NCI-H1048 (cell line): ENCODE data around the gene PARP12.

Experiments
- DNase-seq: peaks from one replicate; lab custom pipeline; 2025; lab: John Stamatoyannopoulos, UW

The PARP12 gene

DNA sequence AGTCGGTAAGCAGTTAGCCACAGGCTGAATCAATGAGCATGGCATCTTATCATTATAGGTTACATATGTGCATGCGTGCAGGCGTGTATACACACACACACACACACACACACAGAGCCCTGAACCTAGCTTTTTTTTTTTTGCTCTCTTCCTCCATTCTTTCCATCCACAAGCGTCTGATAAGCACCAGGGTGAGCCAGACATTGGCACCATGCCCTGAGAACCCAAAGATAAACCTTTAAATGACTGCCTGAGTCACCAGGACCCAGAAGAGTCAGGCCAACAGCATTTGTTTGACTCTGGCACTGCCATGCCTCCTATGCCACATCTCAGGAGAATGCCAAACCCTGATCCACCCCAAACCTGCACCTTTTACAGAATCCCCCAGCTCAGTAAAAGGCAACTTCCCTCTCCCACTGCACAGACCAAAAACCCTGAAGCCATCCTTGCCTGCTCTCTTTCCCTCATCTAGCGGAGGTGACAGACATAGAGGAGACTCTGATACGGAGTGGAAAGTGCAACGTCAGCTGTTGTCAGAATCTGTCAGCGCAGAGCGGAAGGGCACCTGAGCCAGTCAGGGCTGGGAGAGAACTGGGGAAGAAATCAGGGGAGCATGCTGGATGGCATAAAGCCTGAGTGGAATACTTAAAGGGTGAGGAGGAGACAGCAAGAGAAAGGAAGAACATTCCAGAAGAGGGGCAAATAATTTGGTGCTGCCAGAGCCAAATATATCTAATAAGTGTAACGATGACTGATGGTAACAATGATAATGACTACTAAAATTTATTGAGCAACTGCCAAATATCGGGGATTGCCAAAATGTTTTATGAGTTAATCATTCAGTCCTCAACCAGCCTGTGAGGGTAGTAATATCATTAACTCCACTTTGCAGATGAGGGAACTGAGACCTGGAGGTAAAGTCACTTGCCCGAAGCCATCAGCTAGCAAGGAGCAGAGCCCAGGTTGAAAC lies 3.2 kb downstream of the PARP12 start:
- DNase-seq = no peak

DNA sequence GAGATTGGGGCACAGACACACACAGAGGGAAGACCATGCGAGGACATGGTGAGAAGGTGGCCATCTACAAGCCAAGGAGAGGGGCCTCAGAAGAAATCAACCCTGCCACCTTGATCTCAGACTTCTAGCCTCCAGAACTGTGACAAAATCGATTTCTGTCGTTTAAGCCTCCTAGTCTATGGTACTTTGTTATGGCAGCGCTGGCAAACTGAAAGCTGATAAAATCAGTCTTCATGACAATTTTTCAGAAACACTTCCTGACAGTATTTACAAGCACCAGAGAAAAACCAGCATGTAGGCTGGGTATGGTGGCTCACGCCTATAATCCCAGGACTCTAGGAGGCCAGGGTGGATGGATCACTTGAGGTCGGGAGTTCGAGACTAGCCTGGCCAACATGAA lies 4.2 kb downstream of the PARP12 start:
- DNase-seq = no peak

GRCh38 chr7:140057143-140057535 lies 5.6 kb downstream of the PARP12 start:
- no peak for DNase-seq

- no peak for DNase-seq
These were observed 6.2 kb downstream of the PARP12 start for GRCh38 chr7:140056431-140057142.

DNA sequence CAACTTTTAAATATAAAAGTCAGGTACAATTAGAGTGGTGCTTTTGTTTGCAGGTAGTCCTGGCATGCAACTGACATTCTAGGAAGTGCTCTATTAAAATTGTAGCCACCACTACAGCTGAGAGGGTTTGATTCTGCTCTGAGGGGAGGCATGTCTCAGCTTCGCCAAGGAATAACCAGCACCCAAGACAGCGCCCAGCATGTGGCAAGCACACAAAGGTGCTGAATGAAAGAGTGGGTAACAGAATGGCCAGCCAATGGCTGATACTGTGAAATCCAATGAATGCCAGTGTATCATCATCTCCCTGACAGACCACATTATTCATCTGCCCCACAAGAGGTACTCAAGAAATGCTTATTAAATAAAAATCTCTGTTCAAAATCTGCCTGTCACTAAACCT lies 6.9 kb downstream of the PARP12 start:
- DNase-seq = no peak

GRCh38 chr7:140054751-140055150 lies 8.0 kb downstream of the PARP12 start:
- DNase-seq = no peak

DNA sequence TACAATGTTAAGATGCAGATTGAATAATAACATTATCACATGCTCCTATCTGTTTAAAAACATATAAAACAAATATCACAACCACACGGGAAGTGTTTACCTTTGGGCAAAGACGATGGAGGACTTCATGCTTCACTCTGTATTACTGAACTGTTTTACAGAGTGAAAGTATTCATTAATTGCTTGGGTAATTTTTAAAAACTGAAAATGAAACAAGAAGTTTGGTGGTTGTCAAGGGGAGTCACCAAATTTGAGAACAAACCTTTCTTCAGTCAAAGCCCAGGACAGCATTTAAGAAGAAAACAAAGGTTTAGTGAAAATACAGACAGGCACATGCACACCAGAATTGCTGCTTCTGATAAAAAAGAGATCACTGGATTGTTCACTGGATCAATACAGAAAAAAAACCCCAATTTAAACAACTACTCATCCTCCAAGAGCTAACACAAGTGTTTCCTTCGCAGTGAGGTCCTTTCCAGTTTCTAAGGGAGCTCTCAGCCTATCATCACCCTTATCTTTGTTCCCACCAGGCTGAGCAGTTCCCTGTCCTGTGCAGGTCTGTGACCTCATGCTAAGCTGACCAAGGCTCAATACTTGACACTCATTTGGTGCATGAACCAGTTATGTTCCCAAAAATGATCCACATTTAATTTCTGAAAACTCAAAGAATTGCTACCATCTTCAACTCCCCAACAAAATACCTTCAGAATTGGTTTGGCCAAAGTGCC lies 8.8 kb downstream of the PARP12 start:
- DNase-seq = no peak

DNA sequence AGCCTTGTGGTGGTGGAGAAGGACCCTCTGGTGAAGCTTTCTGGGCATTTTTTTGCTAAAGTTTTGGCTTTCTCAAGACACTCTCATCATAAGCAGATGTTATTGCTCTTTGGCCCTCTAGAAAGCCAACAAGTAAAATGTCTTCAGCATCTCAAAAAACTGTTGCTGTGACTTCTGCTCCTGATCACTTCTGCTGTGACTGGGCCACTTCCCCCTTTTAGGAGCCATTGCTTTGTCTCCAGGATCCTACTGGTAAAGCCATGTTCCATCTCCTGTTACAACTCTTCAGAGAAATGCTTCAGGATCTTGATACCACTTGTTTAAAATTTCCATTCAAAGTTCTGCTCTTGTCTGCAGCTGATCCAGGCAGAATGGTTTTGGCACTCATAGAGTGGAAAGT lies 10.9 kb downstream of the PARP12 start:
- DNase-seq = no peak

DNA sequence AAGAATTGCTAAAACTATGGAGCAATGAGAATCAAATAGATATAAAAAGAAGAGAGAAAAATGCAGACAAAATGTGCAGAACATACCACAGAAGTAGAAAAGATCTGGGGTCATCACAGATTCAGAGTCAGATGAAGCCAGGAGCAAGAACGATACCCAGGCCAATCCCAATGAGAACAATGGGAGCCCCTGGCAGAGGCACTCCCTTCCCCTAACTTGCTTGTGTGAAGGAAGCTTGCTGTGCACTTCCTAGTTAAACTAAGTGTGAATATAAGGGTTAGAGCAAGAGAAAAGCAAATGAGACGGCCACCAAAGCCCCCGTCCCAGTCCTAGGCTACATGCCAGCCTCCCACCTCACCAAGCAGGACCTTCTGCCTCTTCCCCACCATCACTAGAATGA lies 12.7 kb downstream of the PARP12 start:
- no peak for DNase-seq

DNA sequence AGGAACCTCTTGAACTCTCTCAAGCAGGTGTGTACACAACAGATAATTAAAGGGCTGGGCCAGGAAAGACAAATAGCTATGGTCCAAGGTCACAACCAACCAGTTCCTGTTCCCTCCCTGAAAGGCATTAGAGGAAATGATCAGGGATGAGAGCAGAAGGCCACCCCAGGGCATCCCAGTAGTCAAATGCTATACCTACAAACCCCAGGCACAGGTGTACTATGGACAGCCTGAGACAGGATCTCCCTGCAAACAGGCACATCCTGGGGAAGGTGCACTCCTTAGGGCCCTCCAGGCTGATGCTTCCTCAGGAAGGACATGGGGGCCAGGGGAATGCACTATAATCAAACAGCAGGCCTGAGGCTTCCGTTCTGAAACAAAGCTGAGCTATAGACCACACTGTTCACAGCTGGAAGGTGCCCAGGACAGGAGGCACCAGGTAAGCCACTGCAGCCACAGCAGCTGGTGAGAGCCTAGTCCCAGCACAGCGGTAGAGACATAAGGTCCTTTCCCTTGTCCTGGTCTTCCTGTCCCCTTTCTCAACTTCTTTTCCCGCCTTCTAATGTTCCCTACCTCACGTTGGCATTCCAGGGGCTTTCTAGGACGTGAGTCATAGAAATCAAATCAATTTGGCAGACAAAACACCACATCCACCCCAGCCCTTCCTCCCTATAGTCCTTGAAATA lies 13.3 kb downstream of the PARP12 start:
- no peak for DNase-seq

DNA sequence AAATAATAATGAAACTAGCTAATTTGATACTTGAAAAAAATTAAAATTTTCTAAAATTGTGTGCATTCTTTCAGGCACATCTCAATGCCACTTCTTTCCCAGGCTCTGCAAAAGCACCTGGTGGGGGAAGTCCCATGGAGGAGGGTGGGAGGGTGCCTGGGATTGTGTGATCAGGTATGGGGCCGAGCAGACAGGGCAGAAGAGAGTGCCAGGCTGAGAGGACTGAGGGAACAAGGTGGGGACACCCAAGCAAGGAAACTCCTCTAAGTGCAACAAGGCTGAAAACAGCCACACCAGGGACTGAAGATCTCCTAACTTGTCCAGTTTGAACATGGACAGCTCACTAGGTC lies 13.8 kb downstream of the PARP12 start:
- DNase-seq = no peak

DNA sequence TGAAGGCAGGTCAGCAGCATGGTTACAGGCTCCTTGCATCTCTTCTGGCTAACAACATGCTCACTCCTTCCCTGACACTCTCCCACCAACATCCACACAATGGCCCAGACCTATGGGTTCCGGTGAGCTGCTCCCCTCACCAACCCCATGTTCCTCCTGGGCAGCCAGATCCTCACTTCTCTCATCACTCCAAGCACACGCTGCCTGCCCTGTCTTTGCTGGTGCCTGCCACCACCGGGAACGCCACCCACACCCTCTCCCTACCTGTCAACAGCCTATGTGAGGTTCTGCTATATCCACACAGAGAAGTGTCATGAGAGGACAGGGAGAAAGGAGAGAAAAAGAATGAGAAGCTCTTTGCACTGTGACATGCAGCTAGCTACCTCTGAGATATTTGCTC lies 14.6 kb downstream of the PARP12 start:
- DNase-seq = no peak

GRCh38 chr7:140047197-140047596 lies 15.6 kb downstream of the PARP12 start:
- DNase-seq = no peak

- no peak for DNase-seq
These were observed 17.1 kb downstream of the PARP12 start for GRCh38 chr7:140045697-140046096.

- no peak for DNase-seq
These were observed 18.5 kb downstream of the PARP12 start for GRCh38 chr7:140044251-140044650.

DNA sequence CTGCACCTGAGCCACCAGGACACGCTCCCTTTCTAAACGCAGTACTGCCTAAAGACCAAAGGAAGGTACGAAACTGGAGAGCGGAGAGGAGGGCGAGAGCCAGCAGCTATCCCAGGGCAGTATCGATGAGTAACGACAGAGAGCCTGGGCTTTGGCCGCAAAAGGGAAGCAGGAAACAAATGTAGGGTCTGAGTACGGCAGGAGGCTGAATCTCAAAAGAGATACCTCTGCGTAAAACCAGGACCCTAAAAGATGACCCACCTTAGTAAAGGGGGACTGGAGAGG lies 20.4 kb downstream of the PARP12 start:
- no peak for DNase-seq

DNA sequence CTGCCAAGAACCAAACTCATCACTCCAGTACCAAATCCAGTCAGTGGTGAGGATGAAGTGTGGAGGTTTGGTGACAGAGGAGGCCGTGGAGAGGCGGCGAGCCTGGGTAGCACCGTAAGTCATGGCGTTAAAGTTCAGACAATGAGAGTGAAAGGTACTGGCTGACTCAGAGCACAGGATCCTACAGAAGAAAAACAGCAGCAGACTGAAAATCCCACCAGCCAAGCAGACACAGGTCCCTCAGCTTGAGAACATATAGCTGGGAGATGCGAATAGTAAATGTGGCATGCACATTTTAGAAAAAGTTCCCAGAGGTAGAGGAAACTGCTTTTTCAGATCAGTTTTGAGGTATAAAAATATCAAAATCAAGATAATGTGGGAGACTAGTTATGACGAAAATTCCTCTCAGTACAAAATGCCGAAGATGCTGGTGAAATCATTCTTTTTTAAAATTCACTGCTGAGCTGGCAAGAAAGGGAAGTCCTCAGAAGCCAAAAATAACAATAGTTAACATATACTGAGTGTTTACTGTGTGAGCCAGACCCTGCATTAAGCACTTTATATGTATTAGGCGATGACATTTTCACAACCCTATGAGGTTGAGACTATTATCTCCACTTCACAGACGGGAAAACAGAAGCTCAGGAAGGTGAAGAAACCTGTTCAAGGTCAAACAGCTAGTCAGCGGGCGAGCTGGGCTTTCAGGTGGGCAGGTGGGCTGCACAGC lies 20.9 kb downstream of the PARP12 start:
- DNase-seq = no peak

DNA sequence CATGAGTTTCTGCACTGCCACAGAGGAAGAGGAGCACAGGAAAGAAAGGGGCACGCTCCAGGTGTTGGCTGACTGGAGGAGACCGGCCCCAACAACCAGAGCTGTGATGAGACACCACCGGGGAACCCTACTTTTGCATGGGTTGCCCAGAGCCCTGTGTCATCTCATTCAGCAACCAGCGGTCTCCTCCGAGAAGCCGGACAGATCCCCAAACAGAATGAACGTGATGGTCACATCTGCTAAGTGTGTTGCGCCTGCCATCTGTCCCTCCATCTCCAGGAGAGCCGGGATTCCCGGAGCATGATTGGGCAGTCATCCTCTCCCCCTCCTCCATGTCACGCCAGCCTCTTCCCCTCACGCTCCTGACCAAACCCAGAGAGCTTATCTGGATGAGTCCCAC lies 22.9 kb downstream of the PARP12 start:
- no peak for DNase-seq

DNA sequence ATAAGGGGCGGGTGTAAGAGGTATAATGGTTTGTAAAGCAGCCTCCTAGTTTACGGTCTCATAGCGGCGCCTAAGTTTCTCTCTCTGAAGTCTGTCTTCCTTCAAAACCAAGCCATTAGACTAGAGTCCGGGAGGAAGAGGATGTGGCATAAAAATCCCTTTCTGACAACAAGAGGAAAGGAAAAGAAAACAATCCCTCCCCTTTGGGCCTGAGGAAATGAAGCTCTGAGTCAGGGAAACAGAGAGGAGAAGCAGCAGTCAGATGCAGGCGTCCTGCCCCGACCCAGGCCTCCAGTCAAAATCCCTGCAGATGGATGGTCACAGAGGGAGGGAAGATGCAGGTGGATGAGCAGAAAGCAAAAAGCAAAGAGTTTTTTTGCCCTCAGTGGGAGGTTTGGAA lies 23.7 kb downstream of the PARP12 start:
- DNase-seq = no peak

DNA sequence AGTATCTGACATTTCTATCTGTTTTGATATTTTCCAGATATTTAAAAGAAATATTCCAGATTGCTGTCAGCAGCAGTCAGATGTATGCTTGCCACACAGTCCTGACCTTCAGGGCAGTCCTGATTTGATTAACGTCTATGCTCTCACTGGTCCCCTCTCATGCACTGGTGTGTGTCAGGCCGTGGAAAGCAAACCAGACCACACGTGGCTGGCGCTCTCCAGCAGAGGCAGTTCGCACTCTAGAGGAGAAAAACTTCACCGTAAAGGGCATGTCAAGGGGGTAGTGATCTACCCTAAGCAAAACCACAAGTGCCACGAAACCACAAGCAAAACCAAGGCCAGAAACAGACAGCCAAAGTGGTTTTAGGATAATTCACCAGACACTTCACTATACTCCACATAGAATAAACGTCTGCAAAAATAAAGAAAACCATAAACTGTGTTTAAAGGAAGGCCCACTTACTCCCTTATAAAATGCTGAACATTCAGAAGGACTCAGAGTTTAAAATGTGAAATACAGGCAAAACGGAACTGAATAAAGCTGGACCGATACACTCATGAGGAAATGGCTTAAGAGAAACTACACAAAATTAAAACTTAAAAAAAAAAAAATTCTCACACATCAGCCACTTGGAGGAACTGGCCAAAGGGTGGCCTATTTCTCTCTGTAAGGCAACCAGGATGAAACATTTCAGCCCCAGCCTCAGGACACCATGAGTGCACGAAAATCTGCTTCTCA lies 26.4 kb downstream of the PARP12 start:
- no peak for DNase-seq
